ENCODE data around the gene PML.

Gene PML

DNA sequence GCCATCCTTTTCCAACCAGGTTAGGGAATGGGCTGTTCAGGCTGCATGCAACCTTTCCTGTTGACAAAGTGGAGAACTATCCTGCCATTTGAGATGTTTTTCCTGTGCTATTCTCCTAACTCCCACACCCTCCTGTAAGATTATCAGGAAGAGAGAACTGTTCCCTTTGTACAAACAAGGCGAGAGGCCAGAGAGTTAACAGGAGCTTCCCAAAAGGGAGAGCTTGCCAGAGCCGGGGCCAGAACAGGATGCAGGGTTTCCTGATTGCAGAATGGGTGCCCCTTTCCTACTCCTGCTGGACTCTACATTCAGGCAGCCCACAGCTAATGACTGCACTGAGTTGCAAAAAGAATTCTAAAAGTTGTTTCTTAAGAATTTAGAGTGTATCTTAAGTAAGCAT, 17.1 kb downstream of the PML start:
- no peak for DNase-seq

DNA sequence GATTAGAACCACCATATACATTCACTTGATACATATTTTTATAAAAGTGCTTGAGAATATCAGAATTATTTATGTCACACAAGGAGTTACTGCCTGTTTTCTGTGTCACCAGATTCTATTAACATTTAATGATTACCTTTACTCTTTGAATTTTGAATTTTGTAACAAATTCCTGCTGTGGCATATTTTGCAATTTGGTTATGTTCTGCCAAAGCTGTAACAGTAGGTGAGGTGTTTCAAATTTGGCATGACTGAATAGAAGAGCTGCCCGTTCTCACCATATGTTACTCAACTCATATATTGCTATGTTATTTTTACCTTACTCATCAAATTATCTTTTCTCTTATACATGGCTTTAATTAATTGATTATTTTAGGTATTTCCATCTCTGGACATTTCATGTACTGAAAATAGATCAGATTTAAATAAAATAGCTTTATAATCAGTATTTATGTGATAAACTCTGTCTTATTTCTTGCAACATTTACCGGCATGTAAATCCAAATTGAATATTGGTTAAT, 18.9 kb downstream of the PML start:
- DNase-seq: no peak

DNA sequence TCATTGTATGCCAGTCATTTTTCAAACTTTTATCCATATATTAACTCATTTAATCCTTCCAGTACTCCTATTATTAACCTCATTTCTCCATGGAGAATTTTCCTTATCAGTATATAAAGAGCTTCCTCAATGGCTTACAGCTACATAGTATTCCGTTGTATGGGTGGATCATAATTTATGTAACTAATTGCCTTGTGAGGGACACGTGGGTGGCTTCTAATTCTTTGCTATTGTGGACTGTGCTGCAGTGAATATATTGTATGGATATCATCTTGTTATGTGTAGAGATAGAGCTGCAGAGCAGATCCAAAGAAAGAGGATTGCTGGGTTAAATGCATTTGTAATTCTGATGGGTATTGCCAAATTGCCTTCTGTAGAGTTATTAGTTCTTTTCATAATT, 25.2 kb downstream of the PML start:
- no peak for DNase-seq

DNA sequence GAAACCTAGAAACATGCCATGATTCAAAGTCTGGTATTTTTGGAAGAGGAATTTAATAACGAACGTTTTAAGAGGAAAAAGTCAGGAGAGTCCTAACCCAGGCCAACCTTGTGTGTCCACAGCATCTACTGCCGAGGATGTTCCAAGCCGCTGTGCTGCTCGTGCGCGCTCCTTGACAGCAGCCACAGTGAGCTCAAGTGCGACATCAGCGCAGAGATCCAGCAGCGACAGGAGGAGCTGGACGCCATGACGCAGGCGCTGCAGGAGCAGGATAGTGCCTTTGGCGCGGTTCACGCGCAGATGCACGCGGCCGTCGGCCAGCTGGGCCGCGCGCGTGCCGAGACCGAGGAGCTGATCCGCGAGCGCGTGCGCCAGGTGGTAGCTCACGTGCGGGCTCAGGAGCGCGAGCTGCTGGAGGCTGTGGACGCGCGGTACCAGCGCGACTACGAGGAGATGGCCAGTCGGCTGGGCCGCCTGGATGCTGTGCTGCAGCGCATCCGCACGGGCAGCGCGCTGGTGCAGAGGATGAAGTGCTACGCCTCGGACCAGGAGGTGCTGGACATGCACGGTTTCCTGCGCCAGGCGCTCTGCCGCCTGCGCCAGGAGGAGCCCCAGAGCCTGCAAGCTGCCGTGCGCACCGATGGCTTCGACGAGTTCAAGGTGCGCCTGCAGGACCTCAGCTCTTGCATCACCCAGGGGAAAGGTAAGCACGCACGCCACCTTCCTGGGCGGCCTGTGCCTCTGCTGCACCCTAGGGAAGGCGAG, 28.4 kb downstream of the PML start:
- no peak for DNase-seq

DNA sequence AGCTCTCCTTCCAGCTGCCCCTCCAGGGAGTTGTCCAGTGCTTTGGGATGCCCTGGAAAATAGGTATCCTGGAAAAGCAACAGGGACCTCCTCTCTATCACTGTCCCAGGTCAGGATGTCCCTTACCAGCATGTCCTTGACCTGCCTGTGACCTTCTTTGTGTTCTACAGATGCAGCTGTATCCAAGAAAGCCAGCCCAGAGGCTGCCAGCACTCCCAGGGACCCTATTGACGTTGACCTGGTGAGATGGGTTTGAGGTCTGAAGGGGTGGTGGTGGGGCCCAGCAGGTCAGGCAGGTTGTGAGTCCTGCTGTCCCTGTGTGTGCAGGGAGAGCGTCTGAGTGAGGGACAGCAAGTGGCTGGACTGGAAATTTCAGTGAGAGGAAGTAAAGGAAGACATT, 30.2 kb downstream of the PML start:
- no peak for DNase-seq

DNA sequence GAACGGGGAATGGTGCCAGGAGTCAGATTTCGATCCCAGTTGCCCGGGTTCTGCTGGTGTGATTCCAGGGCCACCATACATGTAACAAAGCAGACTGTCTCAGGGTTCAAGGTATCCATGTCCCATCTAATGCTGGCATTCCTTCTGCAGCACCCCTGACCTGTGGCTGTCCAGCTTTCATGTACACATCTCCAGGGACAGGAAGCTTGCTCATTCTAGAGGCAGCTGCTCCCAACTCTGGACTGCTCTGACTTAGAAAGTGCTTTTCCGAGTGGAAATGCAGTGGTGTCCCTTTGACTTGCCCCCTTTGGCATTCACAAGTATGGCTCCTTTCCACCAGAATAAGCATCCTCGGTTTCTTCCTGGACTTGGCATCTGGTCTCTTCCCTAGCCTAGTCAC, 30.9 kb downstream of the PML start:
- no peak for DNase-seq

DNA sequence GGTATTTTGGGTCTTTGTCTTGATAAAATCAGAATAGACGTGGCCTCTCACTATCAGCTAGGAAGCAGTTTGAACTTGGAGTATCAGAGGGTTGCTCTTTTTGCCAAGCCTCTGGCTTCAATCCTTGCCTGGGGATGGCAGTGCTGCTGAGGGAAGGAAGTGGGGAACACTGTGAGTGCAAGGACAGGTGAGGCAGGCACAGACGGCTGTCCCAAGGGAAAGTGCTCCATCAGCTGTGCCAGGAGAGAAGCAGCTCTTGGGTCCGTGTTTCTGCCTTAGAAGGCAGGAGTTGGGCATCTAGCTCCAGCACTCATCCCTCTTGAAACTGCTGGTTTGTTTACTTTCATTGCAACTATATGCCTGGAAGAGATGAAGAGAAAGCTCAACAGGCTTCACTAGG, 33.2 kb downstream of the PML start:
- no peak for DNase-seq

DNA sequence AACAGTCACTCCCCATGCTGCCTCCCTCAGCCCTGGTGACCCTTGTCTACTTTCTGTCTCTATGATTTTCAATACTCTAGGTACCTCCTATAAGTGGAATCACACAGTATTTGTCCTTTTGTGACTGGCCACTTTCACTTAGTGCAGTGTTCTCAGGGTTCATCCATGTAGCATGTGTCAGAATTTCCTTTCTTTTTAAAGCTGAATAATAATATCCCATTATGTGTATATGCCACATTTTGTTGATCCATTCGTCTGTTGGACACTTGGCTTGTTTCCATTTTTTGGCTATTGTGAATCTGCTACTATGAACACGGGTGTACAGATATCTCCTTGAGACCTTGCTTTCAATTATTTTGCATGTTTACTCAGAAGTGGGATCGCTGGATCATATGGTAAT, 34.1 kb downstream of the PML start:
- DNase-seq: no peak

DNA sequence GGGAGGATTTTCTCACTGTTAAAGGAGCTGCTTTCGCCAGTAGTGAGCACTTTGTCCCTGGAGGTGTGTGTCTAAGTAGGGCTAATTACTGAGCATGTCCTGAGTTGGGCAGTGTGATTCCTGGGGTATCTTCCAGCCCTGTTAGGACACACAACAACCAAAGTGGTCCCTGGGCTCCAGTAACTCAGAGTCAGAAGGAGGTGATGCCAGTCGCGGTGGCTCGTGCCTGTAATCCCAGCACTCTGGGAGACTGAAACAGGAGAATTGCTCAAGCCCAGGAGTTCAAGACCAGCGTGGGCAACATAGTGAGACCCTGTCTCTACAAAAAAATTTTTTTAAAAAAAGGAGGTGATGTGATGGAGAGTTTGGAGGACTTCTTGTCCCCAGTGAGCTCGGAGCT, 37.5 kb downstream of the PML start:
- no peak for DNase-seq

DNA sequence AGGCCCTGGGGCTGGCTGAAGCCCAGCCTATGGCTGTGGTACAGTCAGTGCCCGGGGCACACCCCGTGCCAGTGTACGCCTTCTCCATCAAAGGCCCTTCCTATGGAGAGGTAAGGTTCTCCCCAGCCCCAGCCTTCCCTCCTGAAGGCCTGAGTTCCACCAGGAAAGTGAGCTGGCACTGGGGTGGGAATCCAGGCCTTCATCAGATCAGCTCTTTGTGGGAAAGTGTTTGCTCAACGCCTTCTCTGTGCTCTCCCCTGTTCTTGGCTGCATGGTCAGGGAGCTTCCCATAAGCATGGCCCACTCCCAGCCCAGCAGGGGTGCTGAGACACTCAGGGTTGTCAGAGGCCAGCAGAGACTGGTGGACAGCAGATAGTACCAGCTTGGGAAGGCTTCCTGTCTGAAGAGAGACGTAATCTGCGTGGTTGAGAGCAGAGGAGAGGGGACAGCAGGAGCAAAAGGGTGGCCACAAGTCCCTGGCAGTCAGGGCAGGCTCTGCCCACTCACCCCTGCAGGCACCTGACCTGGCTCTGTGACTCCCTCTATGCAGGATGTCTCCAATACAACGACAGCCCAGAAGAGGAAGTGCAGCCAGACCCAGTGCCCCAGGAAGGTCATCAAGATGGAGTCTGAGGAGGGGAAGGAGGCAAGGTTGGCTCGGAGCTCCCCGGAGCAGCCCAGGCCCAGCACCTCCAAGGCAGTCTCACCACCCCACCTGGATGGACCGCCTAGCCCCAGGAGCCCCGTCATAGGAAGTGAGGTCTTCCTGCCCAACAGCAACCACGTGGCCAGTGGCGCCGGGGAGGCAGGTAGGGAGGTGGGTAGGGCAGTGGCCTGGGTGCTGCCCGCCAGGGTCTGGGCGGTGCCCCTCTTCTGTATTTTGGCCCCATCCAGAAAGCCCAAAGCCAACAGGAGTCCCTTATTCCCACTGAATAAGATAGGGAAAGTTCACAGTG, 38.4 kb downstream of the PML start:
- no peak for DNase-seq

DNA sequence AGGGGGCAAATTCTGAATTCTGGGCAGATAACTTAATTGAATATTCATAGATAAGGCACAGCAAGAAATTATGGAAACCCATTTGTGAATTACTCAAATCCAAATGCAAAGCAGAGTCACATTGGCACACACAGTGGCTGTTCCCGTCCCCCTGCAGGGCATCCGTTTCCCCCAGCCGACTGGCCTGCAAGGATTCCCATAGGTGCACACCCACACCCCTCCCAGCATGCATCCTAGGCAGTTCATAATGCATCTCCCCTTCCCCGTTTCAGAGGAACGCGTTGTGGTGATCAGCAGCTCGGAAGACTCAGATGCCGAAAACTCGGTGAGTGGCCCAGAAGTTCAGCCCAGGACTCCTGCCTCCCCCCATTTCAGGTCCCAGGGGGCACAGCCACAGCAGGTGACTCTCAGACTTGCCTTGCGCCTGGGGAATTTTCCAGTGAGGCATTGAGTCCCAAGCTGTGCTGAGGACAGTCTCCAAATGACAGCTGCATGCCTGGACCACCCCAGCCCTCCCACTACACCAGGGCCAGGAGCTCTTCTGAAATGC, 39.8 kb downstream of the PML start:
- no peak for DNase-seq

DNA sequence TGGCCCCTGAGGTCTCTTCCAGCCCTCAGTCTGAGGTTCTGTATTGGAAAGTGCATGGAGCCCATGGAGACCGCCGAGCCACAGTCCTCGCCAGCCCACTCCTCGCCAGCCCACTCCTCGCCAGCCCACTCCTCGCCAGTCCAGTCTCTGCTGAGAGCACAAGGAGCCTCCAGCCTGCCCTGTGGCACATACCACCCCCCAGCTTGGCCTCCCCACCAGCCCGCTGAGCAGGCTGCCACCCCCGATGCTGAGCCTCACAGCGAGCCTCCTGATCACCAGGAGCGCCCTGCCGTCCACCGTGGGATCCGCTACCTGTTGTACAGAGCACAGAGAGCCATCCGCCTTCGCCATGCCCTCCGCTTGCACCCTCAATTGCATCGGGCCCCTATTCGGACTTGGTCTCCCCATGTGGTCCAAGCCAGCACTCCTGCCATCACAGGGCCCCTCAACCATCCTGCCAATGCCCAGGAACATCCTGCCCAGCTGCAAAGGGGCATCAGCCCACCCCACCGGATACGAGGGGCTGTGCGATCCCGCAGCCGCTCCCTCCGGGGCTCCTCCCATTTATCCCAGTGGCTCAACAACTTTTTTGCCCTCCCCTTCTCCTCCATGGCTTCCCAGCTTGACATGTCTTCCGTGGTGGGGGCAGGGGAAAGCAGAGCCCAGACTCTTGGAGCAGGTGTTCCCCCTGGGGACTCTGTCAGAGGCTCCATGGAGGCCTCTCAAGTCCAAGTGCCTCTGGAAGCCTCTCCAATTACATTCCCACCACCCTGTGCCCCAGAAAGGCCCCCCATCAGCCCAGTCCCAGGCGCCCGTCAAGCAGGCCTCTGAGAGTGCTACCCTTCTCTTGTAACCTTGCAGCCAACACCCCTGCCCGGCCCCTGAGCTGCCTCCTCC, 40.9 kb downstream of the PML start:
- no peak for DNase-seq

DNA sequence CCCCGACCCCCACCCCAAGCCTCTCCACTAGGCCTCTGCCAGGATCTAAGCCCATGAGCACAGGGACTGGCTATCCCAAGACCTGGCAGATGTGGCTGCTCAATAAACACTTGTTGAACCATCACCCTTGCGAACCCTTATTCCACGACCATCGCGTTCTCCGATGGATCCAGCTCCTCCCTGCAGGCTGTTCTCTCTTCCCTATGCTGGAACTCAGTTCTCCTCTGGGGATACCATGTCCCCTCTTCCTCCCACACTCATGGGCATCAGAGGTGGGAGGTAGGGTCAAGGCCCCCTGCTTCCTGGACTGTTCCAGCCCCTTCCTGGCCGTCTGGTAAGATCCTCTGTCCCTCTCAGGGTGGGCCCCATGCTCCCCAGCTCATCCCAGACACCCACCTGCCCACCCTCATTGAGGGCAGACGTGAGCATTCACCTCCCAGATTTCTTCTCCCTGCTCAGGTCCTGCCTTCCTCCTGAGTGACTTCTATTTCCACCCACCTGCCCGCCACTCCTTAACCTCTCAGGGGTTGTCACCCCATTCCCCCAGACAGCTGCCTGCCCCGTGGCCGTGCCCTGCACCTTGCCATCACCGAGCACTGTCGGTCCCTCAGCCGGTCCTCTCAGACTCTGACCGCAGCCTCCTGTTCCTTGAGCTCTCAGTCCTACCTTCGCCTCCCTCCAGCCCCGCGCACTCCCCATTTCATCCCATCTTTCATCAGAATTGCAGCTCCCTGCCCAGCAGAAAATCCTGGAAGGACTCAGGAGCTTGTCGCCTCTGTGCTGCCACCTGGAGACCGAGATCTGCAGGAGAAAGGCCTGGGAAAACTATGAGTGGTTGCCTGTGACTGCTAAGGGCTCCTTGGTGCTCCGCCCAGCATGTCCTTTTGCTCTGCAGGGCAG, 42.0 kb downstream of the PML start:
- DNase-seq: peak; percentile 14 to 51

DNA sequence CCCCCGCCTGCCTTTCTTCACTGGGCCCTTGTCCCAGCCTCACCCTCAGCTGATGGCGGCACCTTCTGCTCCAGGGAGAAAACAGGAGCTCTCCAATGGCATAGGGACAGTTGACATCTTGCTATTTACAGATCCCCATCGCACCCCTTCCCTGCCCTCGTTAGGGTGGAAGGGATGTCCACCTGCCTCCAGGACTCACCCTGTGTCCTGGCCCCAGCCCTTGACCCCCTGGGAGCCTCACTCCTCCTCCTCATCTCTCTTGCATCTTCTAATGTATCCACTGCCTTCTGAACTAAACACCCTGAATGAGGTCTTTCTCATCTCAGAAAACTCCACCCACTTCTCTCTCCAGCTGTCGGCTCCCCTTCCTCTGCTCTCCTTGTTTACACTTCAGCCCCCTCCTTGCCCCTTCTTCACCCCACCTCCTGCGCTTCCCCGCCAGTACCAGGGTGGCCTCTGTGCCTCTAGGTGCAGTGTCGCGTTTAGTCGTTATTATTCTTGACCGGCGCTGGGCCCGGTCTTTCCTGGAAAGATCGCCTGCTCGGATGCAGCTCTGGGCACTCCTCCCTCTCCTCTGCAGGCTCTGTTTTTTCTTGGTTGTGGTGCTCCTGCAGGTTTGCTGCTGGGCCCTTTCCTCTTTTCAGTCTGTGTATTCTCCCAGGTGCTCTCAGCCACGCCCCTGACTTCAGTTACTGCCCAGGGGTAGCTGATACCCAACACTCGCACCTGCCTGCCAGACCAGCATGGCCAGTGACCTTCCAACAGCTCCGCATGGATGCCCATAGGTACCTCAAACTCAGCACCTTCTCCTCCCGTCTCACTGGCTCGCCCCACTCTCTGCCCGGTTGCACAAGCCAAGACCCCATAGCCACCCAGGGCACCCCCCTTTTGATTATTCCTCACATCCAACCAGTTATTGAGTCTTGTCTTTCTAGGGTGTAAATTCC, 42.9 kb downstream of the PML start:
- no peak for DNase-seq

DNA sequence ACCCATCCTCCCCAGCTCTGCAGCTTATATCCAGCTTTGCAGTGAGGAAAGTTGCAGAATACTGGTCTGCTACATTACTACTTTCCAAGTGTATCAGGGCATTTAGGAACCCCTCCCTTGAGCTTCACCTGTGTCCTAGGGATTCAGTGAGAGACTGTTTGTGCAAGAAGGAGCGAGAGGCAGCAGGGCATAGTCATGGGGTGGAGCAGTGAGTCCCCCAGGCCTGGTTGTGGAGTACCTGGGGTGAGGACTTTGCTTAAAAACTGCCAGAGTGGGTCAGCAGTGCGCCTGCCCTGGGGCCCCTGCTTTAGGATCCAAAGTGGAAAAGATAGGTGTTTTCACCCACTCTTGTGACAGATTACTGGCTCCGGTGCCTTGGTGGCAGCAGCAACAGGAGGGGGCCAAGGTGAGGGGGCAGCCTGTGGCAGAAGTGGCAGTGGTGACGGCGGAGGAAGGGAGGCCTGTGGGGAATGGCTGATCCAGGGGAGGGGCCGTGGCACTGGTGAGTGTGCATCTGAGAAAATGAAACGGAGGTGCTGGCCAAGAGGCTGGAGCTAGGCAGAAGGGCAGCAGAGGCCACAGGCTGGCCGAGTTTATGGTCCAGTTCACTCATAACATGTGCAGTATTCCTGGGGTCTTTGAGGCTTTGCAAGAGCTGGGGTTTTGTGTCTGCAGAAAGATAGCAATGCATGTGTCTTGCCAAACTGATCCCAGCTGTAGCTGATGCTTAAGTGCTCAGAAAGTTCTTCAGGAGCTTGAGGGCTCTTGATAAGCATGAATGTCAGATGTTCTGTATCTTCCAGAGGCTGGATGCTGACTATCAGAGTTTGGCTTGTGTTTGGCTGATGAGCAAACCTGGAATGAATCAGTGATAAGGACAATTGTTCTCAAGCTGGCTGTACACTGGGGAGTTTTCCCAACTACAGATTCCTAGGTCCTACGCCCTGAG, 44.5 kb downstream of the PML start:
- DNase-seq: no peak

DNA sequence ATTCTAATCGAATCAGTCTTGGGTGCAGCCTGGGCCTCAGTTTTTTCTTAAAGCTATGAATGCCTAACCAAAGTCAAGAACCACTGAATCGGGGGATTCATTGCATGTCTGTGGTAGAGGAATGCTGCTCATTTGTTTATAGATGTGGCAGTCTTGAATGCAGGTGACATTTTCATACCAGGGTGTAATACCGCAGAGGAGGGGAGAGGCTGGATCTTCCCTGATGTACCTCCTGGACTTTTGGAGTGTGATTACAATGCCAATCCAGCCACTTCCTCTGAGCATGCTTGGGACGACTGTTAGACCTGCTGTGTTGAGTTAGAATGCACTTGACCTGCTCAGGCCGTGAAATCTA, 45.1 kb downstream of the PML start:
- no peak for DNase-seq

DNA sequence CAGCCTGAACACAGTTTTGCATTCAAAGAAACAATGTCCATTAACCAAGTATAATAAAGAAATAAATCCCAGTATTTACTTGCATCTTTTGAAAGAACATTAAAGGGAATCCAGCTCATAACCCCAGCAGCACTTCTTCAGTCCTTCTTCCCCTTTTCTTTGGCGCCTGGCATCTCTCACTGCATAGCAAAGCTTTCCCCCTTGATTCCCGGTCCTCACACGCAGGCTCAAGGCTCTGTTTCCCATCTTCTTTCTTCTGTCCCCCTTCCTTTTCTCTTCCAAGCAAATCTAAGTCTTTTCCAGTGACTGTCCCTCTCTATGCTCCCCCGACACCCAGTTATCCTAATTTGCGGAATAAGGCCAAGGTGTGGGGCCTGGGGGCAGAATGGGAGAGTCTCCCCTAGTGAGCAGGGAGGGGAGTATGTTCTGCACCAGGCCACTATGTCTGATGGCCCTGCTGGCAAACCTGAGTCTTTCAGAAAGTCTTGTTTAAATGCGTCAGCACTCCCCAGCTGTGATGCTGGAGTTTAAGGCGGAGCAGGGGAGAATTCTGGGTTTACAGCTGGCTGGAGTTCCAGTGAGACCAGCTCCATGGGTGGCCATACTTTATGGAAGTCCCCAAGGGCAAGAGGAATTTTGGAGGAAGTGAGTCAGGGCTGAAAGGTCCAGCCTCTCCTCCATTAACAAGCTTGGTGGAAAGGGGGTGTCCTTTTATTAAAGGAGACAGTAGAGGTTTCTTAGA, 45.8 kb downstream of the PML start:
- DNase-seq: no peak

DNA sequence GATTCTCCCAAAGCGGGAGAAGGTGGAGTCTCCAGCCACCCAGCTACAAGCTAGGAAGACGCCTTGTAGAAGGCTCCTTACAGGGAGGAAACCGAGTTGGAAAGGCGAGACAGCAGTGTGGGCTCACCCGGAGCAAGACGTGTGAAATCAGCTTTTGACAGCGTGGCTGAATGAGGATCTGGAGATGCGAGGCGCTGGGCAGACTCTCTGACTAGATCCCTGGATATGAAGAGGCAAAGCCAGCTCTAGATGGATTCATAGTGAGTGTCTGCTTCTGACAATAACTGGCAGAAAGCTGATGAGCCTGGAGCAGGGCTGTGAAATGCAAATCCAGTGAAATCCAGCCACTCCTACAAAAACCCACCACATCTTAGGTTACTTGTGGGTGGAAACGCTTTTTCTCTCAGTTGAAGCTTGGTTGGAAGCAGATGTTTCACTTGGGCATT, 46.8 kb downstream of the PML start:
- no peak for DNase-seq

Data from hippocampal formation (tissue), 2 donors.